Measurements from ENCODE around the gene SPINK7.
"Not testable (repeated sequence)": the region's sequence is repeated elsewhere in the genome, so short reads cannot be mapped to it uniquely, and the experiment has no call there.

SPINK7 gene

GRCh38 chr5:148312153-148312552 lies at the start of gene SPINK7:
Gene SPINK7 (plus strand): TSS chr5:148312423. CDS start chr5:148312484, 61 bp downstream.
- DNase-seq = no peak

- DNase-seq = no peak
Measured at GRCh38 chr5:148267962-148268361, 44.3 kb upstream of the SPINK7 start.

GRCh38 chr5:148268566-148268965 lies 43.7 kb upstream of the SPINK7 start, which contains the start of gene SPINK13:
Gene SPINK13 (plus strand): TSS chr5:148268794. CDS start chr5:148270073, 1,279 bp downstream.
- no peak for DNase-seq

- DNase-seq = not testable (repeated sequence)
Measured at GRCh38 chr5:148275129-148275528, 37.1 kb upstream of the SPINK7 start.

- not testable (repeated sequence) for DNase-seq
Measured at GRCh38 chr5:148280893-148281292, 31.3 kb upstream of the SPINK7 start.

GRCh38 chr5:148281336-148281735 lies 30.9 kb upstream of the SPINK7 start:
- DNase-seq = not testable (repeated sequence)

GRCh38 chr5:148290271-148291195 lies 21.7 kb upstream of the SPINK7 start:
- DNase-seq = no peak

- no peak for DNase-seq
Measured at GRCh38 chr5:148297731-148298130, 14.5 kb upstream of the SPINK7 start.

GRCh38 chr5:148306446-148306845 lies 5.8 kb upstream of the SPINK7 start:
- no peak for DNase-seq

GRCh38 chr5:148309019-148309418 lies 3.2 kb upstream of the SPINK7 start:
- DNase-seq = no peak

GRCh38 chr5:148309746-148310145 lies 2.5 kb upstream of the SPINK7 start:
- DNase-seq = no peak

- DNase-seq = no peak
Measured at GRCh38 chr5:148311484-148311883, 739 bp upstream of the SPINK7 start.

GRCh38 chr5:148314187-148314586 lies 2.0 kb downstream of the SPINK7 start:
- DNase-seq = no peak

GRCh38 chr5:148314731-148315130 lies 2.5 kb downstream of the SPINK7 start:
- DNase-seq = no peak

GRCh38 chr5:148320011-148320963 lies 8.1 kb downstream of the SPINK7 start:
- not testable (repeated sequence) for DNase-seq

- no peak for DNase-seq
Measured at GRCh38 chr5:148333262-148333849, 21.1 kb downstream of the SPINK7 start.

GRCh38 chr5:148335259-148335658 lies 23.0 kb downstream of the SPINK7 start, which contains the start of gene SPINK9:
Gene SPINK9 (plus strand): TSS chr5:148335559. CDS start chr5:148335614, 55 bp downstream.
- no peak for DNase-seq

GRCh38 chr5:148336704-148337435 lies 24.6 kb downstream of the SPINK7 start:
- DNase-seq = no peak

- DNase-seq = no peak
Measured at GRCh38 chr5:148342371-148343045, 30.3 kb downstream of the SPINK7 start.

- DNase-seq = no peak
Measured at GRCh38 chr5:148343046-148343407, 30.8 kb downstream of the SPINK7 start.

Measured in retina (tissue), 1 donor.